Heart right ventricle (tissue), 16 donors: ENCODE results near the gene PLCZ1. TPM values are rescaled to one million over a fixed set of nuclear protein-coding genes. Genes with fewer than 3 reads are reported as not detected.
A peak's percentile ranks its signal among the peaks of the same experiment; 100 is the strongest.
"Not testable (repeated sequence)": the region's sequence is repeated elsewhere in the genome, so short reads cannot be mapped to it uniquely, and the experiment has no call there.

ENCODE experiments used
- ATAC-seq, 8 donors: fragments of 200-7000 bp; cut with Tn5 transposase; one replicate each; pipeline ENCODE4 v1.9.1; 2020; ENCODE audit warnings: mild to moderate bottlenecking in 8 of 8, moderate library complexity in 8 of 8, moderate number of reproducible peaks in 1 of 8
- DNase-seq, 2 donors: peaks; one replicate each; pipeline ENCODE4 v3.0.0-alpha.2; 2020
- H3K27ac ChIP-seq, 10 donors: fragments of 200-600 bp; sonication (generic) in 2 of 10; one replicate each; pipeline versions ENCODE4 v1.5.0 to v1.8.0; 2020 to 2022; ENCODE audit warnings: mild to moderate bottlenecking in 3 of 10
- H3K27me3 ChIP-seq, 7 donors: fragments of 200-600 bp; one replicate each; pipeline ENCODE4 v1.8.0; 2021 to 2022; ENCODE audit warnings: mild to moderate bottlenecking in 2 of 7
- H3K36me3 ChIP-seq, 9 donors: fragments of 200-600 bp; sonication (generic) in 1 of 9; one replicate each; pipeline versions ENCODE4 v1.5.0 to v1.8.0; 2020 to 2022; ENCODE audit warnings: mild to moderate bottlenecking in 2 of 9
- H3K4me1 ChIP-seq, 9 donors: fragments of 200-600 bp; sonication (generic) in 1 of 9; one replicate each; pipeline versions ENCODE4 v1.5.0 to v1.8.0; 2020 to 2022; ENCODE audit warnings: mild to moderate bottlenecking in 4 of 9
- H3K4me3 ChIP-seq, 10 donors: fragments of 200-600 bp; sonication (generic) in 2 of 10; one replicate each; pipeline versions ENCODE4 v1.5.0 to v1.8.0; 2020 to 2022; ENCODE audit warnings: mild to moderate bottlenecking in 7 of 10, moderate library complexity in 2 of 10
- H3K9me3 ChIP-seq, 11 donors: fragments of 200-600 bp in 10 of 11; sonication (generic) in 2 of 11; one replicate each; pipeline versions ENCODE4 v1.5.0 to v1.8.0; 2013 to 2022; ENCODE audit warnings: mild to moderate bottlenecking in 2 of 11, control low read depth in 1 of 11, moderate library complexity in 1 of 11
- CTCF ChIP-seq, 9 donors: fragments of 200-600 bp; sonication (generic) in 2 of 9; IDR thresholded peaks; one replicate each; pipeline versions ENCODE4 v1.5.0 to v1.8.0; 2021 to 2022; ENCODE audit warnings: antibody characterized with exemption in 9 of 9, mild to moderate bottlenecking in 5 of 9, moderate library complexity in 1 of 9
- WGBS, 2 donors: extraction: QIAGEN DNeasy Blood & Tissue Kit; methylation state at CpG; one replicate each; pipeline ENCODE4 v1.1.7; 2013; ENCODE audit warnings: inconsistent platforms in 1 of 2; 5-methylcytosine and 5-hydroxymethylcytosine counted together
- intact Hi-C, 10 donors: fragments of 100-400 bp; cut with DNase I; formaldehyde crosslinking; loops; one replicate each; pipeline versions ENCODE4 v1.11.1 to v1.14.2; 2022
- polyA plus RNA-seq, 2 donors: library from polyadenylated mRNA; stranded (reverse); fragments of 200-250 nt; gene quantifications; one replicate each; pipeline ENCODE4 v1.2.3, GENCODE V29; 2013
- total RNA-seq, 10 donors: library from RNA; stranded (reverse); fragmentation: NEBNext Ultra II Directional in 3 of 10; extraction: Animal tissue kit (Norgen Biotek cat#: 25700) in 3 of 10; gene quantifications; one replicate each; pipeline versions ENCODE4 v1.2.1 to v1.2.4, GENCODE V29; 2021 to 2023
- donor health status: Arrhythmogenic right ventricular cardiomyopathy.
- donor health status: ischemic (EF 13 %, LVEDD 7.1; RV severe dilation, severe dysfunction).
- donor health status: healthy with polysubstance abuse.
- donor health status: DM: no; HTN: yes; CAD: no.
- donor health status: DM: no; HTN: no; CAD: no.
- donor health status: ischemic (EF 25% LVEDD 6.9; RV normal size, moderate dysfunction).
- donor health status: ischemic (EF 25% LVEDD 5.7; RV mildly dilated, moderate dysfunction).
- donor health status: healthy.
- donor health status: DM: yes; HTN: yes; CAD: no.
- donor health status: Ischemic cardiomyopathy.
- donor health status: ischemic (EF 35%, LVEDD 5.7; RV mildly dilated, moderate dysfunction).
- donor health status: nonischemic (EF 11% LVEDD 7.7; RV severe dilation, severe dysfunction).
- donor health status: DM: yes; HTN: yes; CAD: no.
- donor health status: PGD.
- donor health status: ischemic (EF 29% LVEDD 5.4; RV normal size, mild dysfunction).
- donor health status: nonischemic (EF 23%, LVEDD 6.1; RV moderate dilation, normal function).

Gene PLCZ1
- total and polyA plus RNA-seq, 12 donors = 0.32 to 1.5 (median 0.88) TPM; not detected in 8

- no peak overlapping the region for H3K27ac ChIP-seq
- H3K27me3 ChIP-seq = no peaks in the 10 kb centered on the region
- H3K4me3 ChIP-seq = no peak overlapping the region
- H3K36me3 ChIP-seq = no peaks in the 10 kb centered on the region
- ATAC-seq (no peak), DNase-seq (no peak)
- no peak for TF ChIP-seq CTCF (IDR thresholded peaks at IDR 0.05)
- intact Hi-C loops = loop anchor here in 1 of 10 donors (5.0 kb wide), 1 partner anchor 48 kb away; no protein-coding TSS in a partner anchor
- 67 to 80% methylated on average over 2 of the region's 2 CpGs for WGBS, 2 donors
- peaks cover 0 to 11% (median 0%) of the 10 kb centered on the region in 9 donors for H3K4me1 ChIP-seq
- H3K9me3 ChIP-seq = peaks cover 0 to 9% (median 0%) of the 10 kb centered on the region in 11 donors
Observed at GRCh38 chr12:18703911-18704310, 33.9 kb downstream of the PLCZ1 start.

- Histone ChIP-seq H3K4me1 (peaks cover 0 to 11% (median 0%) of the 10 kb centered on the region in 9 donors), H3K27me3 (no peaks in the 10 kb centered on the region), H3K27ac (no peak overlapping the region), H3K36me3 (no peaks in the 10 kb centered on the region), H3K9me3 (peaks cover 0 to 9% (median 0%) of the 10 kb centered on the region in 11 donors), H3K4me3 (no peak overlapping the region)
- ATAC-seq (no peak), DNase-seq (no peak)
- 30 to 35% methylated on average over 2 of the region's 2 CpGs for WGBS, 2 donors
- no peak for TF ChIP-seq CTCF (IDR thresholded peaks at IDR 0.05)
- intact Hi-C loops = loop anchor here in 1 of 10 donors (5.0 kb wide), 1 partner anchor 49 kb away; no protein-coding TSS in a partner anchor
Observed at GRCh38 chr12:18703321-18703720, 34.5 kb downstream of the PLCZ1 start.

GRCh38 chr12:18700271-18700670 is 37.5 kb downstream of the PLCZ1 start:
- Histone ChIP-seq H3K27ac (peak overlapping the region in 2 of 10 donors; percentile 29 to 53), H3K4me1 (peaks cover 0 to 11% (median 0%) of the 10 kb centered on the region in 9 donors), H3K4me3 (no peak overlapping the region), H3K36me3 (no peaks in the 10 kb centered on the region), H3K27me3 (no peaks in the 10 kb centered on the region), H3K9me3 (no peaks in the 10 kb centered on the region)
- WGBS, 2 donors = 74 to 79% methylated on average over 3 of the region's 3 CpGs
- ATAC-seq = peak; percentile 83 to 99 (median 90)
- DNase-seq = peak in 1 of 2 donors; percentile 48
- TF ChIP-seq CTCF (IDR thresholded peaks at IDR 0.05) = no peak
- intact Hi-C loops = loop anchor here in 1 of 10 donors (5.0 kb wide), 1 partner anchor 52 kb away; no protein-coding TSS in a partner anchor

GRCh38 chr12:18696971-18697602 is 40.7 kb downstream of the PLCZ1 start:
- H3K36me3 ChIP-seq = no peaks in the 10 kb centered on the region
- H3K4me1 ChIP-seq = peaks cover 0 to 11% (median 0%) of the 10 kb centered on the region in 9 donors
- DNase-seq (no peak), ATAC-seq (no peak)
- no peak overlapping the region for H3K27ac ChIP-seq
- no peak overlapping the region for H3K4me3 ChIP-seq
- no peak for TF ChIP-seq CTCF (IDR thresholded peaks at IDR 0.05)
- H3K27me3 ChIP-seq = no peaks in the 10 kb centered on the region
- H3K9me3 ChIP-seq = no peaks in the 10 kb centered on the region
- intact Hi-C loops = no loop called here

GRCh38 chr12:18693986-18694385 is 43.8 kb downstream of the PLCZ1 start:
- not testable (repeated sequence) for H3K4me3 ChIP-seq, H3K36me3 ChIP-seq, H3K27me3 ChIP-seq, DNase-seq, ATAC-seq, H3K4me1 ChIP-seq, H3K9me3 ChIP-seq, H3K27ac ChIP-seq
- 76 to 83% methylated on average over 5 of the region's 5 CpGs for WGBS, 2 donors
- intact Hi-C loops = loop anchor here in 1 of 10 donors (5.0 kb wide), 1 partner anchor 58 kb away; no protein-coding TSS in a partner anchor
